HEK293T (cell line): ENCODE data around the gene BBX.

Source experiments
- CTCF ChIA-PET: fragments of 350-600 bp; formaldehyde crosslinking; extraction: SDS; loops from one replicate; lab custom pipeline; 2021; ENCODE audit warnings: antibody characterized with exemption, inconsistent platforms; lab: Yijun Ruan, JAX
- POLR2A ChIA-PET: fragments of 350-600 bp; formaldehyde crosslinking; extraction: SDS; loops from one replicate; lab custom pipeline; 2020; ENCODE audit warnings: antibody characterized with exemption, inconsistent platforms; lab: Yijun Ruan, JAX
- DNase-seq: peaks from one replicate; pipeline ENCODE4 v3.0.0; 2012; ENCODE audit warnings: mixed read lengths; ENCODE audit errors: extremely low spot score
- ARNT ChIP-seq: fragments of 450-650 bp; IDR thresholded peaks from 2 replicates; pipeline ENCODE4 v1.6.1; 2017; ENCODE audit warnings: mild to moderate bottlenecking
- BHLHE40 ChIP-seq: fragments of 450-650 bp; IDR thresholded peaks from 2 replicates; pipeline ENCODE4 v1.6.1; 2016; ENCODE audit warnings: mild to moderate bottlenecking, moderate library complexity, borderline replicate concordance
- CTBP1 ChIP-seq: fragments of 450-650 bp; IDR thresholded peaks from 2 replicates; pipeline ENCODE4 v1.6.1; 2016; ENCODE audit warnings: borderline replicate concordance
- ELF4 ChIP-seq: fragments of 450-650 bp; IDR thresholded peaks from 2 replicates; pipeline ENCODE4 v1.6.1; 2017; ENCODE audit warnings: antibody characterized with exemption
- FOXA1 ChIP-seq: fragments of 450-650 bp; IDR thresholded peaks from 2 replicates; pipeline ENCODE4 v1.6.1; 2016; ENCODE audit warnings: mild to moderate bottlenecking
- FOXK2 ChIP-seq: fragments of 450-650 bp; IDR thresholded peaks from 2 replicates; pipeline ENCODE4 v1.6.1; 2016; ENCODE audit warnings: mild to moderate bottlenecking
- FOXM1 ChIP-seq: fragments of 450-650 bp; IDR thresholded peaks from 2 replicates; pipeline ENCODE4 v1.6.1; 2017; ENCODE audit warnings: mild to moderate bottlenecking, borderline replicate concordance
- HDGF ChIP-seq: fragments of 450-650 bp; IDR thresholded peaks from 2 replicates; pipeline ENCODE4 v1.6.1; 2017; ENCODE audit warnings: antibody characterized with exemption, borderline replicate concordance
- L3MBTL2 ChIP-seq: fragments of 450-650 bp; conservative IDR thresholded peaks from 2 replicates; pipeline ENCODE4 v1.6.1; 2016; ENCODE audit warnings: mild to moderate bottlenecking
- LEF1 ChIP-seq: fragments of 450-650 bp; IDR thresholded peaks from 2 replicates; pipeline ENCODE4 v1.6.1; 2017; ENCODE audit warnings: mild to moderate bottlenecking, borderline replicate concordance
- NFRKB ChIP-seq: fragments of 450-650 bp; IDR thresholded peaks from 2 replicates; pipeline ENCODE4 v1.6.1; 2016; ENCODE audit warnings: mild to moderate bottlenecking, moderate library complexity
- SP1 ChIP-seq: fragments of 450-650 bp; IDR thresholded peaks from 2 replicates; pipeline ENCODE4 v1.6.1; 2017
- SUZ12 ChIP-seq: fragments of 450-650 bp; IDR thresholded peaks from 2 replicates; pipeline ENCODE4 v1.6.1; 2016; ENCODE audit warnings: mild to moderate bottlenecking
- TARDBP ChIP-seq: fragments of 450-650 bp; IDR thresholded peaks from 2 replicates; pipeline ENCODE4 v1.6.1; 2016
- ZNF384 ChIP-seq: fragments of 450-650 bp; IDR thresholded peaks from 2 replicates; pipeline ENCODE4 v1.6.1; 2016
- TF ChIP-seq, protein P1 (sequence below): fragments of 450-650 bp; IDR thresholded peaks from 2 replicates; pipeline ENCODE4 v1.6.1; 2016

BBX gene

DNA sequence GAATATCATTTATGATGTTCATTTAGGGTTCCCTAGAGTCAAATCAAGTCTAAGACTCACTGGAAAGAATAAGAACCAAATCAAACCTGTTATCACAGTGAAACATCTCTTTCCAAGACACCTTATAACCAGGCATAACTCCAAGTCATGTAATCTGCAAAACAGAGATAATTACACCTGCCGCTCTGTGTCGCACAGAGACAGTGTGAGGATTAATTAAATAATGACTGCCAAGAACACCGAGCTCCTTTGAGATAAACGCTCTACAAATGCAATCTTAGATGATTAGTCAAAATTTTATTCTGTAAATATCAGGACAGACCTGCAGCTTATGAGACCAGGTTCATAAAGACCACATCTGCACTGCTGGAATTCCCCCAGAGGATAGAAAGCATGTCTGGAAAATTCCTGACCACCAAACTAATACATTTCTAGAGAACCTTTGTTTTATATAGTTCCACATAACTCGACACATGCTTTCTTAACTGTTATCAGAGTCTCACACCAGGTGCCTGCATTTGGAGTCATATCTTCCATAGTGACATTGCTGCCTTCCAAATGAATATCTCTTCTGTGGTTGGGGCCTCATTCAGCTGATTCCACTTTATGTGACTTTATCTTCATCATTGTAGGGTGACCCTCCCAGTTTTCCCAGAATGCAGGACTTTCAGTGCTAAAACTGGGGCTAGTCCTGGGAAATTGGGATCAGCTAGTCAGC is 315.3 kb downstream of the BBX start:
- ChIA-PET POLR2A (no interaction called here), CTCF (no interaction called here)
- no peak for DNase-seq
- TF ChIP-seq FOXK2 (no peak), LEF1 (no peak), FOXA1 (no peak), BHLHE40 (no peak), ZNF384 (no peak), NFRKB (no peak), TARDBP (no peak), CTBP1 (no peak)
- TF ChIP-seq, protein P1, sequence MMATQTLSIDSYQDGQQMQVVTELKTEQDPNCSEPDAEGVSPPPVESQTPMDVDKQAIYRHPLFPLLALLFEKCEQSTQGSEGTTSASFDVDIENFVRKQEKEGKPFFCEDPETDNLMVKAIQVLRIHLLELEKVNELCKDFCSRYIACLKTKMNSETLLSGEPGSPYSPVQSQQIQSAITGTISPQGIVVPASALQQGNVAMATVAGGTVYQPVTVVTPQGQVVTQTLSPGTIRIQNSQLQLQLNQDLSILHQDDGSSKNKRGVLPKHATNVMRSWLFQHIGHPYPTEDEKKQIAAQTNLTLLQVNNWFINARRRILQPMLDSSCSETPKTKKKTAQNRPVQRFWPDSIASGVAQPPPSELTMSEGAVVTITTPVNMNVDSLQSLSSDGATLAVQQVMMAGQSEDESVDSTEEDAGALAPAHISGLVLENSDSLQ = no peak

DNA sequence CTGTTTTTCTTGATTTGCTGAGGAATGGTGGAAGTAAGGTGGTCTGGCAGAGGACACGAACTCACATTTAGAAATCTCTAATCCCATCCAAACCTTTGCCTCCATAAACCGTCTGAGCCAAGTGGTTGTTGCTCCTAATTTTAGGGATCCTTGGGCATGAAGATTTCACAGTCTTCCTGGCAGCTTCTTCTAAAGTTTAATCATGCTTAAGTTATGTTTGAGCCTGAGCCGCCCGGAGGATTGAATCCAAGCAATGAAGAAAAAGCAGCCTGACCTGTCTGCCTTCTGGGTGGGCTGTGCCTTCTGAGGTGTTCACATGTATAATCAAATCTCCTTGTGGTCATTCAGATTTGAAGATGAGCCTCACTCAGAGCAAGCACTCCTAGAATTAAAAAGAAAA is 319.1 kb downstream of the BBX start:
- no peak for DNase-seq
- TF ChIP-seq SUZ12 (no peak), TARDBP (no peak), LEF1 (no peak), ZNF384 (no peak), FOXK2 (no peak), ARNT (no peak), FOXM1 (no peak), L3MBTL2 (no peak), ELF4 (no peak), FOXA1 (no peak), BHLHE40 (no peak), CTBP1 (no peak), SP1 (no peak), NFRKB (no peak), HDGF (no peak)
- TF ChIP-seq, protein P1 = no peak
- CTCF ChIA-PET = no interaction called here
- POLR2A ChIA-PET = no interaction called here

DNA sequence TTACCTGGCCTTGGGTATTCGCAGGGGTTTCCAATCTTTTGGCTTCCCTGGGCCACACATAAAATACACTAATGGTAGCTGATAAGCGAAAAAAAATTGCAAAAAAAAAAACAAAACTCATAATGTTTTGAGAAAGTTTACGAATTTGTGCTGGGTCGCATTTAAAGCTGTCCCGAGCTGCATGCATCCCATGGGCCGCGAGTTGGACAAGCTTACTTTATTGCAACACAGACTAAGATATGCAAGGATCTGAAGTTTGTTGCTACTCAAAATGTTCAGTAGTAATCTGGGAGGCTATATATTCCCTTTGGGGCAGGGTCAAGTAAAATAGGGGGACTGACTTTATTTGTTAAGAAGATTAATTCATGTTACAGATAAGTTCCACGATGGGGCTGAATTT is 320.2 kb downstream of the BBX start:
- POLR2A ChIA-PET = no interaction called here
- DNase-seq = no peak
- TF ChIP-seq TARDBP = no peak
- TF ChIP-seq LEF1 = no peak
- CTCF ChIA-PET = no interaction called here

DNA sequence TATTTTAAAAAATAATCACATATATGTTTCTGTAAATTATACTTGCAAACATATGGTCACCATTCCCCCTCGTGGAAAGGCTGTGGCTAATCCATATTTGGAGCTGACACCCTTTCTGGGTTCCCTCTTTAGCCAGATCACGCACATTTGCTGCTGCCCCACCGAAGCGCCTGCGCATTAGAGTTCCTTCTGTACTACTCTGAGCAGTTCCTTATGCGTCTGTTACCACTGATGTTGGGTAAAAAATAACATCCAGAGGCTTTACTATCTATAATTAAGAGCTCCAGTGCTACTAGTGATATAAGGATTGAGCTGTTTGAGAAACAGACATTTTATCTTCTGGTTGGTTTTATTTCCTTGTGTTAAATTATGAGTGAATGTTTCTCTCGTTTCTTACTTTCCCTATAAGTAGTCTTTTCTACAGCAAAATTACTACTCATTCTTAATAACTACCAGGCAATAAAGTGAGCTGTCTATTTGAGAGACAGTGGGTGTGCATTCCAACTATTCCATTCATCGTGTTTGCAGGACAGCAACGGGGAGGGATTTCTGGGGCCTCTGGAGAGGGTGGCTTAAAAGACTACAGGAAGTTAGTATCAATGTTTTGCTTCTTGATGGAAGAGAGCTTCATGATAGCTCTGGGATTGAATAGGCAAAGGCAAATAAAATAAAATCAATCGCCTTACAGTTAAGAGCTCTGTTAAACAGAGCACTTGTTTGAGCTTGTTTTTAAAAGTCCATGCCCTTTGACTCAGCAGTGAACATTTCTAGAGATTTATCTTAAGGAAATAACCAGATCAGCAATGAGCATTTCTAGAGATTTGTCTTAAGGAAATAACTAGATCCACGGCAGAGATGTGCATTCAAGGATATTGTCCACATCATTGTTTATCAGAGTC is 322.9 kb downstream of the BBX start:
- ChIA-PET POLR2A (no interaction called here), CTCF (interaction anchor here (0.7 to 1.7 kb wide), 9 partner anchors 10 to 1034 kb away, joined by 3 to 15 read pairs (median 3); no protein-coding TSS in a partner anchor)
- DNase-seq = no peak

DNA sequence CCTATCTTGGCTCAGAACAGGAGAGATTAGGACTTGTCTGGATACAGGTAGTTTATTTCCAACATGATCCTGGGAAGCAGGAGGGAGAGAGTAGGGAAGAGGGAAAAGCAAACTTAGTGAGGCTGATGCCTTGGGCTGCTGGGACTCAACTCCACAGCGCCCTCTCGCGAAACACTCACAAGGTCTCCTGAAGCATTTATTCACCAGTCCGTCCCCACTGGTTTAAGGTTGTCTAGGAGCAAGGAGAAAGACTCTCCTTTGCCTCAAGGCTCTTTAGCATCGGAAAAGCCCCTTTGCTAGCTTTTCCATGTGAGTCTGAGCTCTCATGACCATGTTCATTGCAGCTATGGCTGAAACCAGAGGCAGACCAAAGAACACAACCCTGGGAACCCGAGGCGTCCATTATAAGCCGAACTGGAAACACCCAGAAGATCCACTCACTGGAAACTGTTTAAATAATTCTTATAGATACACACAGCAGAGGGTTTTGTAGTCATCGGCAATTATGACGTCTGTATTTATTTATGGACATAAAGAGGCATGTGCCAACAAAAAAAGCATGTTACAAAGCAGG is 323.6 kb downstream of the BBX start:
- POLR2A ChIA-PET = no interaction called here
- CTCF ChIA-PET = interaction anchor here (0.7 to 1.7 kb wide), 9 partner anchors 9 to 1033 kb away, joined by 3 to 15 read pairs (median 3); no protein-coding TSS in a partner anchor

More for the DNA sequence above, 322.9 kb downstream of the BBX start:
- no peak for TF ChIP-seq CTBP1

DNA sequence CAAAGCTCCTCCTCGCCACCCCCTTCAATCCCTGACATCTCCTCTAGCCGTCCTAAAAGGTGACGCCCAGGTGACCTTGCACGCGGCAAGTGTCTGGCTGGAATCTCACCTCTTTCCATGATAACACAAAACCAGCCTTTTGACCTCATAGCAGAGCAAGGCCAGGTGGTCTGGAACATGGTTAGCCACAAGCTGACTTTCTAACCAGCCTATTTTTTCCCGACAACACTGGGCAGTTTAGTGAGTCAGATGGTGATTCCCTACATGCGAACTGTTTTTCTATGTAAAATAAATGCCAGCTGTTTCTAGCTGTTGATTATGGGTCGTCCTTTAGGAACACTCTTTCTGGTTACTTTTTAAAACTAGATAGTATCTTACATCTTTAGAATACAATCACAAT is 325.0 kb downstream of the BBX start:
- no peak for DNase-seq
- TF ChIP-seq FOXA1 (no peak), FOXM1 (no peak), FOXK2 (no peak), CTBP1 (no peak), ARNT (no peak), BHLHE40 (no peak), L3MBTL2 (no peak), LEF1 (no peak), ZNF384 (no peak), SUZ12 (no peak), ELF4 (no peak), HDGF (no peak), TARDBP (no peak), SP1 (no peak), NFRKB (no peak)
- TF ChIP-seq, protein P1 = no peak
- ChIA-PET CTCF (interaction anchor here (1.0 kb wide), 1 partner anchor 19 kb away, joined by 3 read pairs; no protein-coding TSS in a partner anchor), POLR2A (no interaction called here)

More for the DNA sequence above, 323.6 kb downstream of the BBX start:
- peak; percentile 77 for DNase-seq
- TF ChIP-seq CTBP1 = no peak
- TF ChIP-seq LEF1 = no peak
